ENCODE data around the gene UPK3BL1. TPM values are rescaled to one million over a fixed set of nuclear protein-coding genes. Genes with fewer than 3 reads are reported as not detected.
A peak's percentile ranks its signal among the peaks of the same experiment; 100 is the strongest.
"Not testable (repeated sequence)": the region's sequence is repeated elsewhere in the genome, so short reads cannot be mapped to it uniquely, and the experiment has no call there.

UPK3BL1 gene
- total RNA-seq, result 100 to 1,000 TPM in 2 of 5 experiments, 10 to 100 TPM in 3; 25.9 to 107 (median 49.2) TPM
- 10 to 100 TPM; 26.5 to 27.3 TPM for polyA plus RNA-seq
- total RNA-seq, result not detected

- H3K27me3 Mint-ChIP-seq; H3K36me3 Mint-ChIP-seq; H3K27me3 ChIP-seq (ENCODE audit: control insufficient read depth in 2 of 2, insufficient read depth in 2 of 2, low read length in 2 of 2); POLR2A ChIA-PET; H3K4me1 ChIP-seq (ENCODE audit: control insufficient read depth in 2 of 2, insufficient read depth in 2 of 2, low read length in 2 of 2); H3K4me3 Mint-ChIP-seq; H3K27ac ChIP-seq (ENCODE audit: low read depth, low read length); H3K36me3 ChIP-seq (ENCODE audit: control insufficient read depth in 2 of 3, insufficient read depth in 3 of 3, low read length in 3 of 3); ATAC-seq; H3K9me3 Mint-ChIP-seq; H3K9me3 ChIP-seq (ENCODE audit: control insufficient read depth in 2 of 3, low read length in 3 of 3); CTCF ChIA-PET; DNase-seq; H3K4me1 Mint-ChIP-seq; intact Hi-C loops (cut with micrococcal nuclease); H3K4me3 ChIP-seq (ENCODE audit: low read length); H3K27ac Mint-ChIP-seq: not testable (repeated sequence)
These were observed at the start of gene UPK3BL1 for GRCh38 chr7:102642691-102643090. Gene UPK3BL1, minus strand, starts transcription at chr7:102642791. Its CDS starts 50 bp downstream, at chr7:102642741.

- DNase-seq; H3K4me1 ChIP-seq (ENCODE audit: control insufficient read depth in 2 of 2, insufficient read depth in 2 of 2, low read length in 2 of 2); H3K4me1 Mint-ChIP-seq; H3K9me3 Mint-ChIP-seq; H3K27me3 Mint-ChIP-seq; CTCF ChIA-PET; H3K4me3 ChIP-seq (ENCODE audit: low read length); H3K36me3 Mint-ChIP-seq; H3K27ac Mint-ChIP-seq; H3K27ac ChIP-seq (ENCODE audit: low read depth, low read length); H3K9me3 ChIP-seq (ENCODE audit: control insufficient read depth in 2 of 3, low read length in 3 of 3); H3K27me3 ChIP-seq (ENCODE audit: control insufficient read depth in 2 of 2, insufficient read depth in 2 of 2, low read length in 2 of 2); intact Hi-C loops (cut with micrococcal nuclease); ATAC-seq; H3K36me3 ChIP-seq (ENCODE audit: control insufficient read depth in 2 of 3, insufficient read depth in 3 of 3, low read length in 3 of 3); POLR2A ChIA-PET: not testable (repeated sequence)
- peak overlapping the region in 2 of 10 donors; percentile 33 to 66 for H3K4me3 Mint-ChIP-seq
These were observed 48.0 kb upstream of the UPK3BL1 start for GRCh38 chr7:102690602-102691001.

GRCh38 chr7:102689436-102690282, 47.1 kb upstream of the UPK3BL1 start:
- H3K36me3 Mint-ChIP-seq; H3K4me3 ChIP-seq (ENCODE audit: low read length); H3K9me3 Mint-ChIP-seq; H3K27me3 Mint-ChIP-seq; H3K27me3 ChIP-seq (ENCODE audit: control insufficient read depth in 2 of 2, insufficient read depth in 2 of 2, low read length in 2 of 2); H3K4me3 Mint-ChIP-seq; POLR2A ChIA-PET; CTCF ChIA-PET; intact Hi-C loops (cut with micrococcal nuclease); H3K27ac Mint-ChIP-seq; H3K4me1 Mint-ChIP-seq; H3K4me1 ChIP-seq (ENCODE audit: control insufficient read depth in 2 of 2, insufficient read depth in 2 of 2, low read length in 2 of 2); H3K36me3 ChIP-seq (ENCODE audit: control insufficient read depth in 2 of 3, insufficient read depth in 3 of 3, low read length in 3 of 3); H3K9me3 ChIP-seq (ENCODE audit: control insufficient read depth in 2 of 3, low read length in 3 of 3): not testable (repeated sequence)
- H3K27ac ChIP-seq (ENCODE audit: low read depth, low read length), result peak overlapping the region; percentile 29
- peak; percentile 85 for ATAC-seq
- peak in 6 of 9 donors; percentile 16 to 43 (median 34) for DNase-seq

GRCh38 chr7:102688299-102689036, 45.9 kb upstream of the UPK3BL1 start:
- H3K9me3 ChIP-seq (ENCODE audit: control insufficient read depth in 2 of 3, low read length in 3 of 3); H3K27ac Mint-ChIP-seq; H3K27me3 ChIP-seq (ENCODE audit: control insufficient read depth in 2 of 2, insufficient read depth in 2 of 2, low read length in 2 of 2); H3K36me3 Mint-ChIP-seq; DNase-seq; intact Hi-C loops (cut with micrococcal nuclease); H3K4me1 ChIP-seq (ENCODE audit: control insufficient read depth in 2 of 2, insufficient read depth in 2 of 2, low read length in 2 of 2); H3K9me3 Mint-ChIP-seq; CTCF ChIA-PET; H3K36me3 ChIP-seq (ENCODE audit: control insufficient read depth in 2 of 3, insufficient read depth in 3 of 3, low read length in 3 of 3); H3K27ac ChIP-seq (ENCODE audit: low read depth, low read length); H3K27me3 Mint-ChIP-seq; H3K4me1 Mint-ChIP-seq; H3K4me3 ChIP-seq (ENCODE audit: low read length); H3K4me3 Mint-ChIP-seq; POLR2A ChIA-PET: not testable (repeated sequence)
- peak; percentile 93 for ATAC-seq

GRCh38 chr7:102682560-102682959, 40.0 kb upstream of the UPK3BL1 start:
- H3K27me3 ChIP-seq (ENCODE audit: control insufficient read depth in 2 of 2, insufficient read depth in 2 of 2, low read length in 2 of 2); H3K9me3 Mint-ChIP-seq; POLR2A ChIA-PET; H3K4me3 ChIP-seq (ENCODE audit: low read length); H3K9me3 ChIP-seq (ENCODE audit: control insufficient read depth in 2 of 3, low read length in 3 of 3); H3K27me3 Mint-ChIP-seq; H3K4me1 Mint-ChIP-seq; H3K27ac ChIP-seq (ENCODE audit: low read depth, low read length); intact Hi-C loops (cut with micrococcal nuclease); H3K27ac Mint-ChIP-seq; H3K4me3 Mint-ChIP-seq; CTCF ChIA-PET; H3K36me3 Mint-ChIP-seq; H3K4me1 ChIP-seq (ENCODE audit: control insufficient read depth in 2 of 2, insufficient read depth in 2 of 2, low read length in 2 of 2); DNase-seq; H3K36me3 ChIP-seq (ENCODE audit: control insufficient read depth in 2 of 3, insufficient read depth in 3 of 3, low read length in 3 of 3): not testable (repeated sequence)
- ATAC-seq, result peak; percentile 12

- POLR2A ChIA-PET; H3K27ac Mint-ChIP-seq; H3K27ac ChIP-seq (ENCODE audit: low read depth, low read length); H3K27me3 Mint-ChIP-seq; H3K36me3 Mint-ChIP-seq; intact Hi-C loops (cut with micrococcal nuclease); H3K4me1 Mint-ChIP-seq; CTCF ChIA-PET; H3K4me3 Mint-ChIP-seq; H3K4me3 ChIP-seq (ENCODE audit: low read length); H3K4me1 ChIP-seq (ENCODE audit: control insufficient read depth in 2 of 2, insufficient read depth in 2 of 2, low read length in 2 of 2); H3K9me3 Mint-ChIP-seq; H3K36me3 ChIP-seq (ENCODE audit: control insufficient read depth in 2 of 3, insufficient read depth in 3 of 3, low read length in 3 of 3); H3K27me3 ChIP-seq (ENCODE audit: control insufficient read depth in 2 of 2, insufficient read depth in 2 of 2, low read length in 2 of 2); H3K9me3 ChIP-seq (ENCODE audit: control insufficient read depth in 2 of 3, low read length in 3 of 3); DNase-seq: not testable (repeated sequence)
- peak; percentile 8 for ATAC-seq
These were observed 38.2 kb upstream of the UPK3BL1 start for GRCh38 chr7:102680780-102681179.

GRCh38 chr7:102675545-102675944, 33.0 kb upstream of the UPK3BL1 start:
- H3K27ac ChIP-seq (ENCODE audit: low read depth, low read length); CTCF ChIA-PET; ATAC-seq; H3K4me3 Mint-ChIP-seq; H3K36me3 ChIP-seq (ENCODE audit: control insufficient read depth in 2 of 3, insufficient read depth in 3 of 3, low read length in 3 of 3); H3K9me3 Mint-ChIP-seq; H3K27ac Mint-ChIP-seq; POLR2A ChIA-PET; H3K4me1 ChIP-seq (ENCODE audit: control insufficient read depth in 2 of 2, insufficient read depth in 2 of 2, low read length in 2 of 2); H3K27me3 Mint-ChIP-seq; H3K4me1 Mint-ChIP-seq; H3K27me3 ChIP-seq (ENCODE audit: control insufficient read depth in 2 of 2, insufficient read depth in 2 of 2, low read length in 2 of 2); H3K9me3 ChIP-seq (ENCODE audit: control insufficient read depth in 2 of 3, low read length in 3 of 3); H3K4me3 ChIP-seq (ENCODE audit: low read length); H3K36me3 Mint-ChIP-seq; intact Hi-C loops (cut with micrococcal nuclease): not testable (repeated sequence)
- DNase-seq, result peak in 1 of 9 donors; percentile 33
